H1 (cell line): ENCODE measurements around the gene DIAPH2. TPM values are rescaled to one million over a fixed set of nuclear protein-coding genes. Genes with fewer than 3 reads are reported as not detected.

Experiments used
- CTCF ChIA-PET: fragments of 300-600 bp; sonication (Branson Sonifier 250); formaldehyde crosslinking; loops from one replicate; lab custom pipeline; 2021; ENCODE audit not compliant: partially characterized antibody; lab: Charles Lee
- POLR2A ChIA-PET: fragments of 300-600 bp; sonication (Branson Sonifier 250); formaldehyde crosslinking; loops from one replicate; lab custom pipeline; 2021; ENCODE audit warnings: inconsistent platforms; ENCODE audit not compliant: partially characterized antibody; lab: Charles Lee
- DNase-seq, 2 experiments: peaks; one replicate each; pipeline versions ENCODE4 v3.0.0 to v3.0.0-alpha.2; 2010 to 2022; ENCODE audit warnings: low spot score in 2 of 2, low read depth in 1 of 2, mixed read lengths in 1 of 2
- FAIRE-seq: peaks from 2 replicates; lab custom pipeline; 2011; peaks lifted over from hg19 to GRCh38; lab: Jason Lieb, UNC
- H2AFZ ChIP-seq: 2 replicates; pipeline ENCODE4 v1.8.1; 2012; ENCODE audit warnings: low read length, inconsistent platforms
- H2AK5ac ChIP-seq: 2 replicates; pipeline ENCODE4 v1.6.1; 2013; ENCODE audit warnings: low read depth, low read length
- H2BK120ac ChIP-seq: replicated peaks from 2 replicates; pipeline ENCODE3; 2013; ENCODE audit warnings: low read depth, low read length, inconsistent platforms
- H2BK12ac ChIP-seq: 2 replicates; pipeline ENCODE4 v1.6.1; 2013; ENCODE audit warnings: low read depth, low read length
- H2BK15ac ChIP-seq: 2 replicates; pipeline ENCODE4 v1.6.1; 2013; ENCODE audit warnings: low read length
- H2BK20ac ChIP-seq: 2 replicates; pipeline ENCODE4 v1.6.1; 2013; ENCODE audit warnings: low read length
- H2BK5ac ChIP-seq: 2 replicates; pipeline ENCODE4 v1.6.1; 2013; ENCODE audit warnings: low read depth, low read length
- H3K14ac ChIP-seq: 2 replicates; pipeline ENCODE4 v1.6.1; 2013; ENCODE audit warnings: inconsistent platforms; ENCODE audit not compliant: insufficient read length
- H3K18ac ChIP-seq: 2 replicates; pipeline ENCODE4 v1.6.1; 2013; ENCODE audit warnings: low read length; ENCODE audit errors: extremely low read depth
- H3K23ac ChIP-seq: 2 replicates; pipeline ENCODE4 v1.6.1; 2013; ENCODE audit warnings: inconsistent platforms; ENCODE audit not compliant: insufficient read length
- H3K23me2 ChIP-seq: 2 replicates; pipeline ENCODE4 v1.6.1; 2013; ENCODE audit warnings: low read depth, low read length
- H3K27ac ChIP-seq: 2 replicates; pipeline ENCODE4 v1.6.1; 2011; ENCODE audit warnings: low read depth, low read length, inconsistent platforms
- H3K27me3 ChIP-seq, 4 experiments: replicated peaks in 1 of 4; 1 replicate in 1 of 4; 2 replicates in 3 of 4; pipeline versions ENCODE4 v1.6.1 to v1.8.1; 2011 to 2013; ENCODE audit warnings: low read length in 3 of 4, mild to moderate bottlenecking in 3 of 4, inconsistent platforms in 2 of 4, mixed read lengths in 2 of 4, moderate library complexity in 1 of 4; ENCODE audit not compliant: control insufficient read depth in 3 of 4, insufficient read depth in 3 of 4; ENCODE audit errors: extremely low read depth in 1 of 4
- H3K36me3 ChIP-seq, 4 experiments: 2 replicates each; pipeline versions ENCODE4 v1.6.1 to v1.8.1; 2011 to 2013; ENCODE audit warnings: mild to moderate bottlenecking in 4 of 4, low read length in 3 of 4, moderate library complexity in 2 of 4, control low read depth in 1 of 4, inconsistent platforms in 1 of 4; ENCODE audit not compliant: insufficient read depth in 4 of 4, control insufficient read depth in 2 of 4
- H3K4ac ChIP-seq: replicated peaks from 2 replicates; pipeline ENCODE3; 2013; ENCODE audit warnings: low read length, low read depth, mixed read lengths, inconsistent platforms; ENCODE audit not compliant: insufficient read length
- H3K4me1 ChIP-seq, 4 experiments: replicated peaks in 1 of 4; 1 replicate in 1 of 4; 2 replicates in 3 of 4; pipeline versions ENCODE4 v1.6.1 to v1.8.1; 2011 to 2013; ENCODE audit warnings: low read length in 3 of 4, inconsistent platforms in 2 of 4, mixed read lengths in 1 of 4; ENCODE audit not compliant: insufficient read depth in 4 of 4, control insufficient read depth in 3 of 4
- H3K4me2 ChIP-seq, 2 experiments: 2 replicates each; pipeline versions ENCODE4 v1.6.1 to v1.8.1; 2011 to 2013; ENCODE audit warnings: low read depth in 2 of 2, low read length in 2 of 2, control low read depth in 1 of 2, inconsistent platforms in 1 of 2, mild to moderate bottlenecking in 1 of 2; ENCODE audit not compliant: insufficient read depth in 1 of 2
- H3K4me3 ChIP-seq, 4 experiments: fragments of 200-600, 300-600 bp in 1 of 4; sonication (generic), shearing (Covaris generic), sonication (Bioruptor Twin) in 1 of 4; 2 replicates each; pipeline versions ENCODE4 v1.5.1 to v1.8.1; 2011 to 2016; ENCODE audit warnings: low read length in 4 of 4, low read depth in 3 of 4, control low read depth in 2 of 4, inconsistent platforms in 2 of 4, mild to moderate bottlenecking in 2 of 4, mixed read lengths in 1 of 4, moderate library complexity in 1 of 4; ENCODE audit not compliant: insufficient read depth in 2 of 4; ENCODE audit errors: extremely low read depth in 1 of 4
- H3K56ac ChIP-seq: replicated peaks from 2 replicates; pipeline ENCODE3; 2013; ENCODE audit warnings: low read depth, mild to moderate bottlenecking, mixed read lengths, low read length, inconsistent platforms; ENCODE audit not compliant: insufficient read length
- H3K79me1 ChIP-seq: 2 replicates; pipeline ENCODE4 v1.6.1; 2013; ENCODE audit warnings: low read depth, low read length, control low read depth
- H3K79me2 ChIP-seq, 2 experiments: 2 replicates each; pipeline versions ENCODE4 v1.6.1 to v1.8.1; 2012 to 2013; ENCODE audit warnings: low read length in 2 of 2, mild to moderate bottlenecking in 2 of 2, inconsistent platforms in 1 of 2; ENCODE audit not compliant: insufficient read depth in 2 of 2, control insufficient read depth in 1 of 2
- H3K9ac ChIP-seq, 4 experiments: replicated peaks in 1 of 4; 1 replicate in 1 of 4; 2 replicates in 3 of 4; pipeline versions ENCODE4 v1.6.1 to v1.8.1; 2011 to 2013; ENCODE audit warnings: low read depth in 3 of 4, low read length in 3 of 4, control low read depth in 2 of 4, mild to moderate bottlenecking in 2 of 4, moderate library complexity in 2 of 4, inconsistent platforms in 1 of 4; ENCODE audit errors: extremely low read depth in 1 of 4
- H3K9me3 ChIP-seq, 2 experiments: 2 replicates each; pipeline versions ENCODE4 v1.6.1 to v1.8.1; 2012 to 2013; ENCODE audit warnings: mild to moderate bottlenecking in 2 of 2, moderate library complexity in 2 of 2, control low read depth in 1 of 2, inconsistent platforms in 1 of 2, low read depth in 1 of 2, low read length in 1 of 2, mixed read lengths in 1 of 2; ENCODE audit not compliant: insufficient read depth in 2 of 2
- H4K20me1 ChIP-seq, 2 experiments: replicated peaks in 1 of 2; 2 replicates each; pipeline versions ENCODE3 to v1.8.1; 2011 to 2013; ENCODE audit warnings: inconsistent platforms in 2 of 2, low read length in 2 of 2, mild to moderate bottlenecking in 1 of 2; ENCODE audit not compliant: insufficient read depth in 2 of 2, control insufficient read depth in 1 of 2
- H4K5ac ChIP-seq: 2 replicates; pipeline ENCODE4 v1.6.1; 2013; ENCODE audit warnings: low read length, low read depth, mixed read lengths, inconsistent platforms; ENCODE audit not compliant: insufficient read length
- H4K8ac ChIP-seq: 2 replicates; pipeline ENCODE4 v1.8.0; 2013; ENCODE audit warnings: mild to moderate bottlenecking, moderate library complexity, low read length, inconsistent platforms; ENCODE audit not compliant: insufficient read depth; ENCODE audit errors: extremely low read depth
- H4K91ac ChIP-seq: replicated peaks from 2 replicates; pipeline ENCODE3; 2013; ENCODE audit warnings: low read length, mixed read lengths, inconsistent platforms; ENCODE audit not compliant: insufficient read length
- CBX5 ChIP-seq: fragments of 300-800, 300-1000 bp; sonication (generic); IDR thresholded peaks from 2 replicates; pipeline ENCODE4 v1.7.1; 2016; ENCODE audit warnings: antibody characterized with exemption, low read length, low read depth
- CEBPB ChIP-seq: IDR thresholded peaks from 2 replicates; pipeline ENCODE4 v1.6.1; 2012; ENCODE audit warnings: low read depth, low read length
- CTBP2 ChIP-seq: IDR thresholded peaks from 2 replicates; pipeline ENCODE4 v1.7.0; 2011; ENCODE audit warnings: borderline replicate concordance, mild to moderate bottlenecking, moderate library complexity, mixed read lengths, low read length; ENCODE audit not compliant: insufficient read depth, insufficient read length
- E2F6 ChIP-seq: IDR thresholded peaks from 2 replicates; pipeline ENCODE4 v1.6.1; 2012; ENCODE audit warnings: inconsistent platforms
- FOSL1 ChIP-seq: IDR thresholded peaks from 2 replicates; pipeline ENCODE4 v1.6.1; 2011; ENCODE audit warnings: mild to moderate bottlenecking, low read depth, low read length, moderate library complexity; ENCODE audit not compliant: insufficient read depth
- JUN ChIP-seq: IDR thresholded peaks from 2 replicates; pipeline ENCODE4 v1.6.1; 2011; ENCODE audit warnings: low read depth, mild to moderate bottlenecking, improper control_type of control experiment, low read length
- PHF8 ChIP-seq: fragments of 200-600 bp; sonication (generic); conservative IDR thresholded peaks from 2 replicates; pipeline ENCODE4 v1.7.1; 2012; ENCODE audit warnings: low read depth, mild to moderate bottlenecking, inconsistent platforms, low read length, moderate library complexity
- POLR2AphosphoS5 ChIP-seq: IDR thresholded peaks from 2 replicates; pipeline ENCODE4 v1.6.1; 2011; ENCODE audit warnings: low read depth, low read length
- POU5F1 ChIP-seq: IDR thresholded peaks from 2 replicates; pipeline ENCODE4 v1.6.1; 2011; ENCODE audit warnings: low read depth, mild to moderate bottlenecking, low read length, moderate library complexity
- SRF ChIP-seq: IDR thresholded peaks from 2 replicates; pipeline ENCODE4 v1.6.1; 2011; ENCODE audit warnings: mild to moderate bottlenecking, low read depth, low read length, moderate library complexity
- WGBS, 2 experiments: shearing (Covaris generic) in 1 of 2; methylation state at CpG; one replicate each; pipeline versions ENCODE4 v1.1.6 to v1.1.7; 2013 to 2015; ENCODE audit warnings: low lambda C conversion rate in 2 of 2, mixed read lengths in 2 of 2, inconsistent platforms in 1 of 2, low coverage in 1 of 2, missing lambda C conversion rate in 1 of 2; ENCODE audit not compliant: insufficient replicate concordance in 2 of 2, insufficient coverage in 1 of 2, insufficient read length in 1 of 2; ENCODE audit errors: extremely low coverage in 1 of 2, missing lambda C conversion rate in 1 of 2; 5-methylcytosine and 5-hydroxymethylcytosine counted together
- polyA plus RNA-seq, 7 experiments: library from polyadenylated mRNA; depleted of rRNA in 3 of 7; stranded (reverse) in 5 of 7; unstranded in 2 of 7; fragments of >200 nt in 5 of 7; fragments of 200-250 nt in 2 of 7; gene quantifications; 1 replicate in 5 of 7; 2 replicates in 1 of 7; 4 replicates in 1 of 7; pipeline versions ENCODE4 v1.2.1 to v1.2.3, GENCODE V29; 2011 to 2013; ENCODE audit warnings: missing spikeins in 2 of 7, mixed read lengths in 2 of 7
- total RNA-seq: library from RNA; stranded (reverse); fragmentation: NEBNext Ultra II Directional; extraction: Animal tissue kit (Norgen Biotek cat#: 25700); gene quantifications from 2 replicates; pipeline ENCODE4 v1.2.1, GENCODE V29; 2021

DIAPH2 gene
- total and polyA plus RNA-seq, 2 of the 8 experiments (the other 6 are each of a cell fraction or from before 2014, with no cell fraction given), result 4.4 to 24.3 TPM

- ChIA-PET POLR2A (no interaction called here), CTCF (no interaction called here)
- H3K23me2 ChIP-seq, result no peaks in the 10 kb centered on the region
- DNase-seq (no peak), FAIRE-seq (no peak)
- peaks cover 0 to 2% (median 0%) of the 10 kb centered on the region in 4 experiments; a peak in 1 of 7 replicates for H3K4me1 ChIP-seq
- H4K91ac ChIP-seq, result no peak overlapping the region
- no peaks in the 10 kb centered on the region for H3K79me2 ChIP-seq
- H3K27me3 ChIP-seq, result no peaks in the 10 kb centered on the region
- H2BK12ac ChIP-seq, result no peak overlapping the region
- H3K18ac ChIP-seq, result no peak overlapping the region
- WGBS, 2 experiments, result 74% methylated on average over 3 of the region's 3 CpGs; no CpG with 5 or more reads in 1 of the 2 experiments
- H3K27ac ChIP-seq, result no peak overlapping the region
- no peak overlapping the region for H3K14ac ChIP-seq
- no peak overlapping the region for H3K56ac ChIP-seq
- H3K79me1 ChIP-seq, result no peaks in the 10 kb centered on the region
- no peak overlapping the region for H3K4me3 ChIP-seq
- H2BK15ac ChIP-seq, result no peak overlapping the region
- H3K9me3 ChIP-seq, result no peaks in the 10 kb centered on the region
- no peak overlapping the region for H3K23ac ChIP-seq
- no peak overlapping the region for H2AK5ac ChIP-seq
- no peak overlapping the region for H2AFZ ChIP-seq
- no peak overlapping the region for H2BK20ac ChIP-seq
- H3K9ac ChIP-seq, result no peak overlapping the region
- no peak overlapping the region for H2BK120ac ChIP-seq
- no peak for TF ChIP-seq CTBP2
- no peak for TF ChIP-seq PHF8
- no peak for TF ChIP-seq FOSL1
- no peak for TF ChIP-seq JUN
- TF ChIP-seq SRF, result no peak
- TF ChIP-seq CEBPB, result no peak
- no peak for TF ChIP-seq CBX5
- no peak for TF ChIP-seq E2F6
- no peak for TF ChIP-seq POU5F1
- no peak for TF ChIP-seq POLR2AphosphoS5
- no peaks in the 10 kb centered on the region for H3K36me3 ChIP-seq
- no peak overlapping the region for H3K4me2 ChIP-seq
- no peak overlapping the region for H4K8ac ChIP-seq
- no peaks in the 10 kb centered on the region for H4K20me1 ChIP-seq
- H4K5ac ChIP-seq, result no peak overlapping the region
- no peak overlapping the region for H3K4ac ChIP-seq
- H2BK5ac ChIP-seq, result no peak overlapping the region
Observed at GRCh38 chrX:96756491-96756890, 71.8 kb downstream of the DIAPH2 start.
